ENCODE results near the gene LRMDA.

- TF ChIP-seq ZBTB7A (IDR thresholded peaks at IDR 0.05; ENCODE audit: low read depth): no peak
- TF ChIP-seq, protein P1, sequence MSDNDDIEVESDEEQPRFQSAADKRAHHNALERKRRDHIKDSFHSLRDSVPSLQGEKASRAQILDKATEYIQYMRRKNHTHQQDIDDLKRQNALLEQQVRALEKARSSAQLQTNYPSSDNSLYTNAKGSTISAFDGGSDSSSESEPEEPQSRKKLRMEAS (IDR thresholded peaks at IDR 0.05): no peak
- TF ChIP-seq EP300 (IDR thresholded peaks at IDR 0.05; ENCODE audit: borderline replicate concordance): no peak
These were observed 21.6 kb downstream of the LRMDA start for GRCh38 chr10:75452997-75453396.

Measured in Ishikawa (cell line).